OCI-LY7 (cell line): Measurements from ENCODE around the gene NDC1.

Source experiments
- EZH2phosphoT487 ChIP-seq: fragments of 200-600 bp; sonication (generic); IDR thresholded peaks from 2 replicates; pipeline ENCODE4 v1.6.1; 2018; ENCODE audit warnings: low read depth, borderline replicate concordance, mild to moderate bottlenecking, mixed run types, antibody characterized with exemption, low read length, moderate library complexity, mixed read lengths
- TF ChIP-seq, protein P1 (sequence below): fragments of 200-600 bp; sonication (generic); conservative IDR thresholded peaks from 2 replicates; pipeline ENCODE4 v1.5.1; 2014; ENCODE audit warnings: mild to moderate bottlenecking, antibody characterized with exemption, low read length, moderate library complexity, mixed read lengths

GRCh38 chr1:53734650-53735211 is 103.4 kb downstream of the NDC1 start:
- TF ChIP-seq, protein P1, sequence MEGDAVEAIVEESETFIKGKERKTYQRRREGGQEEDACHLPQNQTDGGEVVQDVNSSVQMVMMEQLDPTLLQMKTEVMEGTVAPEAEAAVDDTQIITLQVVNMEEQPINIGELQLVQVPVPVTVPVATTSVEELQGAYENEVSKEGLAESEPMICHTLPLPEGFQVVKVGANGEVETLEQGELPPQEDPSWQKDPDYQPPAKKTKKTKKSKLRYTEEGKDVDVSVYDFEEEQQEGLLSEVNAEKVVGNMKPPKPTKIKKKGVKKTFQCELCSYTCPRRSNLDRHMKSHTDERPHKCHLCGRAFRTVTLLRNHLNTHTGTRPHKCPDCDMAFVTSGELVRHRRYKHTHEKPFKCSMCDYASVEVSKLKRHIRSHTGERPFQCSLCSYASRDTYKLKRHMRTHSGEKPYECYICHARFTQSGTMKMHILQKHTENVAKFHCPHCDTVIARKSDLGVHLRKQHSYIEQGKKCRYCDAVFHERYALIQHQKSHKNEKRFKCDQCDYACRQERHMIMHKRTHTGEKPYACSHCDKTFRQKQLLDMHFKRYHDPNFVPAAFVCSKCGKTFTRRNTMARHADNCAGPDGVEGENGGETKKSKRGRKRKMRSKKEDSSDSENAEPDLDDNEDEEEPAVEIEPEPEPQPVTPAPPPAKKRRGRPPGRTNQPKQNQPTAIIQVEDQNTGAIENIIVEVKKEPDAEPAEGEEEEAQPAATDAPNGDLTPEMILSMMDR: no peak
- TF ChIP-seq EZH2phosphoT487: no peak
